Uterus (tissue), 2 donors: ENCODE data around the gene ZNRD2.

ENCODE experiments used
- POLR2A ChIP-seq, 2 donors: fragments of 450-650 bp; IDR thresholded peaks; one replicate each; pipeline ENCODE4 v1.6.1; 2016; ENCODE audit warnings: antibody characterized with exemption in 2 of 2, mild to moderate bottlenecking in 1 of 2, moderate library complexity in 1 of 2
- TF ChIP-seq, protein P1 (sequence below), 4 experiments: fragments of 200-600 bp in 2 of 4; fragments of 450-650 bp in 2 of 4; sonication (generic) in 2 of 4; IDR thresholded peaks; one replicate each; pipeline ENCODE4 v1.5.1; 2016 to 2019; ENCODE audit warnings: antibody characterized with exemption in 4 of 4, mild to moderate bottlenecking in 2 of 4, moderate library complexity in 1 of 4

DNA sequence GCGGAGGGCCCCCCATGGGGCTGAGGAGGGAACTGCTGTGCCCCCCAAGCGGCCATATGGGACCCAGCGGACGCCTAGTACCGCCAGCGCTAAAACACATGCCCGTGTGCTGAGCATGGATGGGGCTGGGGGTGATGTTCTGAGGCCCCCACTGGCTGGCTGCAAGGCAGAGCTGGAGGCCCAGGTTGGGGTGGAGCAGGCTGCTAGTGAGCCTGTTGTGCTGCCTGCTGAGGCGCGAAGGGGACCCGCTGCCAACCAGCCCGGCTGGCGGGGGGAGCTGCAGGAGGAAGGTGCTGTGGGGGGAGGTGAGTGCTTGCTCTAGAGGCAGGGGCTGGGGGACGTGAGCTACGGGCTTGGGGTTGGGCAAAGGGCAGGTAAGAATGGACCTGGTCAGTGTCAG lies 48.5 kb downstream of the ZNRD2 start:
- TF ChIP-seq, protein P1, sequence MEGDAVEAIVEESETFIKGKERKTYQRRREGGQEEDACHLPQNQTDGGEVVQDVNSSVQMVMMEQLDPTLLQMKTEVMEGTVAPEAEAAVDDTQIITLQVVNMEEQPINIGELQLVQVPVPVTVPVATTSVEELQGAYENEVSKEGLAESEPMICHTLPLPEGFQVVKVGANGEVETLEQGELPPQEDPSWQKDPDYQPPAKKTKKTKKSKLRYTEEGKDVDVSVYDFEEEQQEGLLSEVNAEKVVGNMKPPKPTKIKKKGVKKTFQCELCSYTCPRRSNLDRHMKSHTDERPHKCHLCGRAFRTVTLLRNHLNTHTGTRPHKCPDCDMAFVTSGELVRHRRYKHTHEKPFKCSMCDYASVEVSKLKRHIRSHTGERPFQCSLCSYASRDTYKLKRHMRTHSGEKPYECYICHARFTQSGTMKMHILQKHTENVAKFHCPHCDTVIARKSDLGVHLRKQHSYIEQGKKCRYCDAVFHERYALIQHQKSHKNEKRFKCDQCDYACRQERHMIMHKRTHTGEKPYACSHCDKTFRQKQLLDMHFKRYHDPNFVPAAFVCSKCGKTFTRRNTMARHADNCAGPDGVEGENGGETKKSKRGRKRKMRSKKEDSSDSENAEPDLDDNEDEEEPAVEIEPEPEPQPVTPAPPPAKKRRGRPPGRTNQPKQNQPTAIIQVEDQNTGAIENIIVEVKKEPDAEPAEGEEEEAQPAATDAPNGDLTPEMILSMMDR (IDR thresholded peaks at IDR 0.05): no peak
- no peak for TF ChIP-seq POLR2A (IDR thresholded peaks at IDR 0.05)
